Measurements from ENCODE around the gene ABI2. TPM values are rescaled to one million over a fixed set of nuclear protein-coding genes. Genes with fewer than 3 reads are reported as not detected.

The ABI2 gene
- total and polyA plus RNA-seq, 4 experiments from 2014 or later, result 19.7 to 39.1 (median 26.3) TPM

GRCh38 chr2:203490391-203490790 is 162.2 kb downstream of the ABI2 start:
- no peaks in the 10 kb centered on the region for H3K9me3 ChIP-seq (ENCODE audit: control insufficient read depth in 1 of 2, low read length in 2 of 2)
- H3K27me3 Mint-ChIP-seq, result no peaks in the 10 kb centered on the region
- no peaks in the 10 kb centered on the region for H3K4me1 ChIP-seq (ENCODE audit: insufficient read depth, low read length)
- ChIA-PET POLR2A (ENCODE audit: partially characterized antibody) (no interaction called here), CTCF (ENCODE audit: partially characterized antibody) (interaction anchor here (7.8 kb wide), 1 partner anchor 325 kb away, joined by 93 read pairs; no protein-coding TSS in a partner anchor)
- H3K36me3 ChIP-seq (ENCODE audit: insufficient read depth, low read length), result no peaks in the 10 kb centered on the region
- no peak overlapping the region for H3K27ac Mint-ChIP-seq
- H3K27ac ChIP-seq (ENCODE audit: low read depth, low read length), result no peak overlapping the region
- H3K36me3 Mint-ChIP-seq, result no peaks in the 10 kb centered on the region
- no peak for DNase-seq
- H3K4me3 Mint-ChIP-seq, result no peak overlapping the region
- no peaks in the 10 kb centered on the region for H3K27me3 ChIP-seq (ENCODE audit: insufficient read depth, low read length)
- H3K4me3 ChIP-seq (ENCODE audit: low read length in 2 of 2), result no peak overlapping the region
- intact Hi-C loops (cut with micrococcal nuclease), result no loop called here
- H3K9me3 Mint-ChIP-seq, result no peaks in the 10 kb centered on the region
- H3K4me1 Mint-ChIP-seq, result peaks cover 0 to 13% (median 0%) of the 10 kb centered on the region in 4 donors

GRCh38 chr2:203492965-203493364 is 164.8 kb downstream of the ABI2 start:
- peak in 2 of 5 donors; percentile 6 to 17 for DNase-seq
- Mint-ChIP-seq H3K4me3 (peak overlapping the region in 1 of 8 donors; percentile 46), H3K27me3 (no peaks in the 10 kb centered on the region)

More at GRCh38 chr2:203492965-203493364, 164.8 kb downstream of the ABI2 start:
- Mint-ChIP-seq H3K4me1 (peaks cover 0 to 13% (median 0%) of the 10 kb centered on the region in 4 donors), H3K9me3 (no peaks in the 10 kb centered on the region), H3K36me3 (no peaks in the 10 kb centered on the region), H3K27ac (peak overlapping the region in 6 of 7 donors; percentile 23 to 85 (median 52))
- H3K4me3 ChIP-seq (ENCODE audit: low read length in 2 of 2), result no peak overlapping the region
- intact Hi-C loops (cut with micrococcal nuclease), result no loop called here
- ChIA-PET POLR2A (ENCODE audit: partially characterized antibody) (no interaction called here), CTCF (ENCODE audit: partially characterized antibody) (interaction anchor here (2.1 to 7.8 kb wide), 2 partner anchors 8 to 322 kb away, joined by 7 to 93 read pairs; no protein-coding TSS in a partner anchor)
- no peaks in the 10 kb centered on the region for H3K36me3 ChIP-seq (ENCODE audit: insufficient read depth, low read length)
- H3K4me1 ChIP-seq (ENCODE audit: insufficient read depth, low read length), result no peaks in the 10 kb centered on the region
- H3K27ac ChIP-seq (ENCODE audit: low read depth, low read length), result no peak overlapping the region
- no peaks in the 10 kb centered on the region for H3K9me3 ChIP-seq (ENCODE audit: control insufficient read depth in 1 of 2, low read length in 2 of 2)
- H3K27me3 ChIP-seq (ENCODE audit: insufficient read depth, low read length), result no peaks in the 10 kb centered on the region

Other genes starting within 250 kb of the ABI2 start
- gene CYP20A1, start 89.4 kb upstream of the ABI2 start, total RNA-seq, result 10 to 100 TPM; 47.1 to 50.8 TPM
- gene CYP20A1, start 89.4 kb upstream of the ABI2 start, polyA plus RNA-seq, result 10 to 100 TPM; 25.6 to 47.5 TPM
- gene RAPH1, start 206.9 kb downstream of the ABI2 start, total RNA-seq, result 1 to 10 TPM; 2.1 to 2.6 TPM
- 1 to 10 TPM; 1.0 to 1.2 TPM for gene RAPH1, start 206.9 kb downstream of the ABI2 start, polyA plus RNA-seq

All from CD4-positive, alpha-beta memory T cell (primary cell).